ENCODE data around the gene SHQ1.

The SHQ1 gene

DNA sequence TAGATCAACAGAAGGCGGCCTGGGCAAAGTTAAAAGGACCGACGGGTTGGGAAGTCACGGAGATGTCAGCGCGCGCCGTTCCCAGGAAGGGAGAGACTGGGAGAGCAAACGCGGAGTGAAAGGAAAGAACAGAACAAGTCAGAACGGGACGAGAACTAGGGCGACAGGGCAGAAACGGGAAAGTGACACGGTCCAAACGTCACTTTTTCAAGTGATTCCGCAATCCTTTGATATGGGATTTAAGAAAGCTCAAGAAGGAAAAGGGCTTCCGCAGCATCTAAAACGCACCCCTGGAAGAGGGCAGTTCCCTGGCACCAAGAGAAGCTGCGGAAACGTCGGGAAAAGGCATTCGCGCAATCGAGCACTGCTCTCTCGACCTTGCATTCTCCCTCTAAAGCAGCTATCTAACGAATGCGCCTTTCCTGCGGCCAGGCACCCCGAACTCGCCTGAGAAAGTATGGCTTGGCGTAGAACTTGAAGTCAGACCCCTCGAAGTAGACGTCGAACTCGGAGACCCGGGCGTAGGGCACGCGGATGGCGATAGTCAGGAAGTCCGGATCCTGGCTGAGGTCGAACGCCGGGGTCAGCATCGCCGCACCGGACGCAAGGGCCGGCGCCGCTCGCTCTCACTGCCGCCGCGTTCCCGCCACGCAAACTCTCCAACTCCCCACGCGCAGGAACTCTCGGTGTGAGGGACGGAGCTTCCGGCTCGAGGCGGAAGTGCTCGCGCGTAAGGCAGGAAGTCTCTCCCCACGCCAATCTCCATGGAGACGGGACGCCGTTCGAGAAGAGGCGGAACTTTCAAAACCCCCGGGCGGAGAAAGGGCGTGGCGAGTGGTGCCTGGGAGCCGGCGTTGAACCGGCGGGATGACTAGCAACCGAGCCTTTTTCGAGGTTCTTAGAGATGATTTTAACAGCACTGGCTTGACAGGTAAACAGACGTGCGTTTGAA lies at the start of gene SHQ1:
Gene SHQ1, minus strand, starts transcription at position 695 of the 952 bp plus-strand sequence. Its CDS starts 105 bp downstream, at position 590.
- DNase-seq (ENCODE audit: low spot score), result peak; percentile 96

DNA sequence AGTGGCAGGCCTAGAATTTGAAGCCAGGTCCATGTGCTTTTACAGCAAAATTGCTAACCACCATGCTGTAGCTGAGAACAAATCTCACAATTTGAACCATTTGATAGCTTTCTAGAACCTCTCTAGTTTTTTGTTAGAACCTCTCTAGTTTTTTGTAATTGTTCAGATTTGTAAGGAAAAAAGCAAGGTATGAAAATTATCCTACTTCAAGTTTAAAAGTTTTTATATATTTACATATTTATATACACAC lies 49.4 kb upstream of the SHQ1 start:
- no peak for DNase-seq (ENCODE audit: low spot score)

DNA sequence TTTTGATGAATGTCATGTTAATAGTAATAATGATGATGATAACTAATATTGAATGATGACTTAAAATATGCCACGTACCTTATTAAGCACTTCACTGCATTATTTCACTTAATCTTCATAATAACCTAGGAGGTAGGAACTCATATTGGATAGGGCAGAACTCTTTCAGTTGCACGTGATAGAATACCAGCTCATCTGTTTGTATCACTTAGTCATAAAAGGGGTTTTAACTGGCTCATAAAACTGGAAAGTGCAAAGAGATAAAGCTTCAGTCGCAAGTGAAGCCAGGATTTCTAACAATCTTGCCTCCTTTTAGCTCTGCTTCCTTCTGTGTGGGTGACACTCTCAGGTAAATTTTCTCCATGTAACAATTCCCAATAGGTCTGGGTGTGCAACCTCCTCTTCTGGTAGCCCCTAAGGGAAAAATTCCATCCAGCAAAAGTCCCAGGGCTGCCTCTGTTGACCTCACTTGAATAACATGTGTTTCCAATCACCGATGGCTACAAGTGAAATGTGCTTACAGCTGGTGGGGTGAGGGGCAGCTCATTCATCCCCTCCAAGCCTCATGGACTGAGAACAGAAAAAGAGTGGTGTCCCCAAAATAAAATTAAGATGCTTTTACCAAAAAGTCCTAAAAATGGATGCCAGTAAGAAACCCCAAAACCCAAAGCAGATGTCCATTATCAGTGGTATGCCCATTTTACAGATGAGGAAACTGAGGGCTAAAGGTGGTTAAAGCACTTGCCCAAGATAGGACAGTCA lies 48.9 kb upstream of the SHQ1 start:
- peak; percentile 36 for DNase-seq (ENCODE audit: low spot score)

DNA sequence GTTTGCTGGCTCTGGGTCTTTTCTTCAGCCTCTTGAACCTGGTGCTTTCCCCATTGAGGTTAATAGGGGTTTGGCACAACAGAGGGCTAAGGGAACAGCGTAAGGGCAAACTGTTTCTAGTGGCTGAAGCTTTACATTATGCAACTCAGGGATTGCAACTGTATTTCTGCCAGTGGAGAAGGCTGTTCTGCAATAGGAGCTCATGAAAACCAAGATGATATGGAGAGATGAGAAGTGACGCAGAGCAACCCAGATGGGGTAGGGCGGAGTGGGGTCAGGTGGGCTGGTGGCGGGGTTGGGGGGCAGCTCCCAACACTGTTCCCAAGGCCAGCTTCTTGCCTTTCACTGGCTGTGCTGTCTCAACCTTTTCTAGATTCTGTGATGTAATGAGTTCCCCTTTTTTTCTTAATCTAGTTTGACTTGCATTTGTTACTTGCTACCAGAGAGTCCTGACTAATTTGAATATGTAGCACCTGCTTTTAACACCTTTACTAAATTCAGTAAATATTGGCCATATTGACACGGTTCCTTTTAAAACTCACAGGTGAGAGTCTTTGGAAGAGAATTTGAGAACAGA lies 46.8 kb upstream of the SHQ1 start:
- DNase-seq (ENCODE audit: low spot score), result no peak

DNA sequence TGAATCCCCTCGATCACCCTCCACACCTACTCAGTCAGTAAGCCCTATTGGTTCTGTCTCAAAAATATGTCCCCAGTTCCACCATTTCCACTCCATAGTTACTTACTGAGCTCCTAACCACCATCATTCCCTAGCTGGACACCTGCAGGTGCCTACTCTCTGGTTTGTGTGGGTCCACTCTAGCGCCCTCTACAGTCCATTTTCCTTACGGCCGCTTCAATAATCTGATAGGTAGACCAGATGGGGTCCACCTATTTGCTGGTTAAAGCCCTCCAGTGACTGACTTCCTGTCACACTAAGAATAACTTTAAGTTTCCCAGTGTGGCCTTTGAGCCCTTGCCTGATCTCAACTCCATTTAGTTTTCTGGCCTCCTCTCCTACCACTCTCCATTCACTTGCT lies 44.6 kb upstream of the SHQ1 start:
- no peak for DNase-seq (ENCODE audit: low spot score)

DNA sequence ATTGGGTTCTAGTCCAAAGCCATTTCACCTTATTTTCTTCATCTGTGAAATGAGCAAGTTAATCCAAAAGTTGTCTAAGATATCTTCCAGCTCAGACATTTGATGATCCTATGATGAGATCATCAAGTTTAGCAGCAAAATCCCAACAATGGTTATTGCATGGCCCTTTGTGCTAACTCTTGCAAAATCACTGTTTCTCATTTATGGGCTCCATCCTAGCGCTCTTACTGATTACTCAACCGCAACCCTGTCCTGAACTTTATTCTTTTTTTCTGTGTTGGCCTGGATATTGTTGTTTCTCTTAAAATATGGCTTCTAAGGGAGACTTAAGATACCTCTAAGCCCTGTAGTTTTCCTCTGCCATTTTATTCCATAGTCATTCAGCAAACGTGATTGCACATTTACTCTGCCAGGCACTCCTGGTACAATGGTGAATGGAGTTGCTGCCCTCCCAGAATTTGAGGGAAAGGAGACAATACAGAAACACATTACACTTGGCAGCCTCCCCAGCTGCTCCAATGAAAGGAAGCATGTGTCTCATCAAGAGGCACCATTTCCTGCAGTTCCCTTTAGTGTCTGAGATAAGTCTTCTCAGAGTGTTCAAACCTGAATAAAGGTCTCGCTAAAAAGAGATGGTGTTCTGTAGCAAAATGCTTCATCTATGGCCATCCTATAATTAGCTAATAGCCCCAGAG lies 44.0 kb upstream of the SHQ1 start:
- peak; percentile 79 for DNase-seq (ENCODE audit: low spot score)

DNA sequence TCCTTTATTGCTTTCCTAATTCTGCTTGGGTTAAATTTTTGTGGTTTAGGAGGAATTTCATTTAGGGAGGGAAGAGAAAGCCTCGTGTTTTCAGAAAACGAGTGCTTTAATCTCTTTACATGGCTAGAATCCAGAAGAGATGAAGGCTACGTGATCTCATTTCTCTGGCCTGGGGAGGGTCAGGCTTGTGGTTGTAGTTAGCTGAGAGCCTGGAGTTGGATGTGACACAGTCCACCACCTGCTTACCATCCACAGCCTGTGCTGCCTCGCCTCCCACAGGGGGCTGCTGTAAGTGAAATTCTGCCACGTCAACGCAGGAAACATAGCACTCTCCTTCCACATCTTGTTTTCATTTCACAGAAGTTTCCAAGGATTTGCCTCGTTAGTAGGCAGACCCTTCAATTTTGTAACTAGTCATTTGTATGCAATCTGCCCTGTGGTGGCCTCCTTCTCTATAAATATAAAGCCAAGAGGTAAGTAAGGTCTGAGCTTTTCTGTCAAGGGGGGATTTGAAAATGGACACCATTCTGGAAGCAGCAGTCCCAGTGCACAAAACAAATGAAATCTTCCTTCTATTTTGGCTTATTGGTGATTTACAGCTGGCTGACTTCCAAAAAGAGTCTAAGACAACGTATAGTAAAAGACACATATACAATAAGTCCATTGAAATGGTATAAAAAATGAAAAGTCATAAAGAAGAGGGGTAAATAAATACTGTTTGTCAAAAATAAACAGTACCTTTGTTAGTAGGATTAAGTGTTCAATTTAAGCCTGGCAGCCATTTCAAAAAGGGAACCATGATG lies 43.0 kb upstream of the SHQ1 start:
- DNase-seq (ENCODE audit: low spot score), result peak; percentile 85

DNA sequence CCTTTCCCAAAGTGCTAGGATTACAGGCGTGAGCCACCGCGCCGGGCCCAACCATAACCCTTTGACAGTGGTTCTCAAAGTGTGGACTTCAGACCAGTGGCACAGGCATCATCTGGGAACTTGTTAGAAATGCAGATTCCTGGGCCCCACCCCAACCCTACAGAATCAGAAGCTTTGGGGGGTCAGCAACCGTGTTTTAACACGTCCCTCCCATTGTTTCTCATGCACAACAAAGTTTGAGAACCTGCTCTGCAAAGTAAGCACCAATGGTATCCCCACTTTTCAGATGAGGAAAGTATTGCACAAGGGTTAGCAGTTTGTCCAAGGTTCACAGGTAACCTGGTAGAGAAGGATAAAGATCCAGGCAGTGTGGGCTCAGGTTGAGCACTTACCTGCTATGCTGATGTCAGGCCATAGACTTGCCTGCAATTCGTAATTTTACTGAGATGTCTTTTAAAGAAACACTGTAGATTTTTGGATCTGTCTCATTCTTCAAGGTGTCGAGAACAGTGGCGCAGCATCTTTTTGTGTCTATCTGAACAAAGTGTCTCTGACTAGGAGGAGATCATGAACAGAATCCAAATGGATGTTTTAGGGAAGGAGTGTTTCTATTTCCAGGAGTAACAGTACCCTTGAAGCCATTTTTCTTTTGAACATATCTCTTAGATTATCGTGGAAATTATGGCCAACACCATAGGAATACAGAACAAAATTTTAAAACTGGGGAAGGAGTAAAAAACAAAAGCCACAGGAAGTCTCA lies 42.1 kb upstream of the SHQ1 start:
- no peak for DNase-seq (ENCODE audit: low spot score)

DNA sequence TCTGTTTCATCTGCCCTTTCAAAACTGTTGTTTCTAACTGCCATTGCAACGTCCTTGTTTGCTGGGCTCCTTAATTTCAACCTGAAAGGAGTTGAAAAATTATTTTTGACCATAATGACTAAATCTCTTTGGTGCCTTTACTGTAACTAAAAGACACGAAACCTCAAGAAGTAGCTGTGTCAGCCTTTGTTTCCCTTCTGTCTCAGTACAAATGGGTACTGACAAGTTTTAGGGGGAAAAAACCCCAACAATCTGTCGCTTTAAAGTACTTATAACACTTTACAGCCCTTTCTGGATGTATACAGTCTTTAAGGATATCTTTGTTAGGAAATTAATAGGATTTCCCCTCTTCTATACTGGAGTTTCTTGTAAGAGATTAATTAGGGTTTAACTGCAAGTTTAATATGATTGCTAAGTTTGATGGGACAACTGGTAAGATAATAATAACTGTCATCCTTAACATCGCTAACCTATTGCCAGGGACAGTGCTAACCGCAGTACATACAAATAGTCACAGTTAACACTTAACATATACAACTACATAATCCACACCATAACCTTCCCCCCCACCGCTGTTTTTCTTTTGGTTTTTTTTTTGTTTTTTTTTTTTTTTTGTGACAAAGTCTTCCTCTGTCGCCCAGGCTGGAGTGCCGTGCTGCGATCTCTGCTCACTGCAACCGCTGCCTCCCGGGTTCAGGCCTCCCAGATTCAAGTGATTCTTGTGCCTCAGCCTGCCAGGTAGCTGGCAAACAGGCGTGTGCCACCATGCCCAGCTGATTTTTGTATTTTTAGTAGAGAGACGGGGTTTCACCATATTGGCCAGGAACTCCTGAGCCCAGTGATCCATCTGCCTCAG lies 41.3 kb upstream of the SHQ1 start:
- no peak for DNase-seq (ENCODE audit: low spot score)

DNA sequence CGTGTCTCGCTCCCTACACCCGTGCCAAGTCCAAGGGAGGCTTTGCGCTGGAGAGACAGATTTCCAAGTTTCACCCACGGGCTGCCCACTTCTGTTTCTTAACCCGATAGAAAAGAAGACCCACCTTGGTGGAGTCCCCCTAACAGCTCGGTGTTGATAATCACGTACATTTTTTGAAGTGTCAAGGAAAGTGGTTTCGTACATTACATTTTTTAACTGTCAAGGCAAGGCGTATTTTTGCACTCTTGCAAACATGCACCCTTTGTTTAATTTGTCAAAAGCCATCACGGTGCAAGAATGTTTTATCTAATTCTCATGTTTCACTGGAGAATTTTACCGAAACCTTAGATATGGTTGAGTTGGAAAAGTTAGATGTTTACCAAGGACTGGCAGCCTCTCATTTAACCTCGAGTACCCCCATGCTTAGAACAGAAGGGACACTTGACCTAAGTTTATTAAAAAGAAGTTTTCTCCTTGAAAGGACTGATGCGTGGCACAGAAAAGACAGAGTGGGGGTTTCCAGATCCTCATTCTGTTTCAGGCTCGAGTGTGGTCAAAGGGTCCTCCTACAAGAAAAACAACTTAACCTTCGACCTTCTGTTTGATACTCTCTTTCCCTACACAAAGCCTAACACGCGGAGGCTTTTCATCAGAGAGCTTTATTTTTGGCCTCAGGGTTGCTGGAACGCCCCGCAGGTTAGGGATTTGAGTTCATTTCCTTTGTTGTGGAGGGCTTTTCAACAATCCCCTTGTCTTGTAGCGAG lies 40.5 kb upstream of the SHQ1 start:
- no peak for DNase-seq (ENCODE audit: low spot score)

DNA sequence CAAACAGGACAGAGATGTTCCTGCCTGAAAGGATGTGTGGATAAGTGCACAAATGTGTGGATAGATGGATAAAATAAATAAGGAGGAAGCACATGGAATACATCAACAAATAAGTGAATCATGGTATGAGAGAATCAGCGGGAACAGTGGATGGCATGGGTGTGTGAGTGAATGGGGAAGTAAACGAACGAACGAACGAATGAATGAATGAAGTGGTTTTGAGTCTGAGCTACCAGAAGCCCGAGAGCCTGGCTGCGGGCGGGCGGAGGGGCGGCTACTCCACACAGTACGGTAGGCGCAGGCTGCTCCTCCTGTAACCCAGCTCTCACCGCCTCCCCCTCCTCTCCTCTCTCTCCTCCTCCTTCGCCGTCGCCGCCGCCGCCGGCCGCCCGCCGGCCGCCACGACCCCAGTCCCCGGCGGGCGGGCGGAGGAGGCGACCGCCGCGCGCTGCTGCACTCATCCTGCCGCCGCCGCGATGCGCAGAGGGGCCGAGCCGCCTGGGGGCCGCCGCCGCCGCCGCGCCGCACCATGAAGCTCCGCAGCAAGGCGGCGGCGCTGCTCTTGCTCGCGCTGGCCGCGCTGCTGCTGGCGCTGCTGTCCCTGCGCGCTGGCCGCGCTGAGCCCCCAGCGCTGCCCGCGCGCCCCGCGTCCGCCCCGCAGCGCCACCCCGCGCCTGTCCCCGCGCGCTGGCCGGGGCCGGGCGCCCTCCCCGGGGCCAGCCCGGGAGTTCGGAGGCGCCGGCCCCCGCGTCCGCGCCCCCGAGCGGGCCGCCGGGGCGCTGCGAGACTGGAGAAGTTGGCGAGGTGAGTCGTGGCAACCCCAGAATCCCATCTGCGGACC lies 39.7 kb upstream of the SHQ1 start, which contains the start of gene GXYLT2:
Gene GXYLT2, plus strand, starts transcription at position 342 of the 841 bp plus-strand sequence. Its CDS starts 188 bp downstream, at position 530.
- peak; percentile 70 for DNase-seq (ENCODE audit: low spot score)

DNA sequence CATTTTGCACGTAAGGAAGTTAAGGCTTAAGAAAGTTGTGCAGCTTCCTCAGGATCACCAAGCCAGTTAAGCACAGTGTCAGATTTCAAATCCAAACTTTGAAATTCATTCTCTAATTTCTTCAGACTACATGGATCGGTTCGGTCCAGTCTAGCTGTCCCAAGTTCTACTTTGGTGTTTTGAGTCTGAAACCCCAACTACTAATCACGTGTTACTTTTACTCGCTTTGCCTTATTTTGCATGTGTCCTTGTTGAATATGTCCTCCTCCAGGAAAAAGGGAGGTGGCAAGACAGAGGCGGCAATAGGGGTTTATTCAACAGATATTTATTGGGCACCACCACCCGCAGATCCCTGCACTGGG lies 39.1 kb upstream of the SHQ1 start:
- DNase-seq (ENCODE audit: low spot score), result no peak

DNA sequence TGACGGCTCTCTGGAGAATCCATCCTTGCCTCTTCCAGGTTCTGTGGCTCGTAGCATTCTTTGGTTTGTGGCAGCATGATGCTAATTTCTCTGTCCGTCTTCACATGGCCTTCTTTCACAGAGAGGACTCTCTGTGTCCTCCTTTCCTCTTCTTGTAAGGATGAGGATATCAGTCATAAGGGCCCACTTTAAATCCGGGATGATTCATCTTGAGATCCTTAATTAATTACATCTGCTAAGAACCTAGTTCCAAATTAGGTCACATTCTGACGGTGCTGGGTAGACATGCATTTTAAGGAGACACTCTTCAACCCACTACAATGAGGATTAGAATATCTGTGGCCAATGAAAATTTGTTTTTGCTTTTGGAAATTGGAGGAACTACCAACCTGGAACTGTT lies 23.9 kb upstream of the SHQ1 start:
- peak; percentile 76 for DNase-seq (ENCODE audit: low spot score)

DNA sequence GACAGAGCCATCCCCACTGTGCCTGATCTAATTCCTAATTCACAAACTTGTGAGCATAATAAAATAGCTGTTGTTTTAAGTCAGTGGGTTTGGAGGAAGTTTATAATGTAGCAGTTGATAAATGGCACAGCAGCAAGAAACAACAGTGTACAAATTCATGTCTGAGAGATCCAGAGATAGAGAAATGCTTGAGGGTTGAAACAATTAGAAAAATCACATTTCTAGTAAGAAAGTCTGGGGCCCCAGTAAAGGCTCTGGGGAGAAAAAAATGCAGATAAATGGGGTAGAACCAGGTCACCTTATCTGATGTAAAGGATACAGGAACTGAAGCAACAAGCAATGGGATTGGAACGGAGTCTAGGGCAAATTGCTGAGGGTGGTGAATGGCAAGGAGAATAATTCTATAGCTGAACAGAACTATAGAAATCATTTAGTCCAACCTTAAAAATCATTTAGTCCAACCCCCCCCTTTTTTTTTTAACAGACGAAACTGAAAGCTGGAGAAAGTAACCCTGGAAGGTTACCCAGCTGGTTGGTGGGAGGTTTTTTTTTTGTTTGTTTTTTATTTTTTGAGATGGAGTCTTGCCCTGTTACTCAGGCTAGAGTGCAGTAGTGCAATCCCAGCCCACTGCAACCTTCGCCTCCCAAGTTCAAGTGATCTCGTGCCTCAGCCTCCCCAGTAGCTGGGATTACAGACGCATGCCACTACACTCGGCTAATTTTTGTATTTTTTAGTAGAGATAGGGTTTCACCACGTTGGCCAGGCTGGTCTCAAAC lies 14.3 kb upstream of the SHQ1 start:
- no peak for DNase-seq (ENCODE audit: low spot score)

DNA sequence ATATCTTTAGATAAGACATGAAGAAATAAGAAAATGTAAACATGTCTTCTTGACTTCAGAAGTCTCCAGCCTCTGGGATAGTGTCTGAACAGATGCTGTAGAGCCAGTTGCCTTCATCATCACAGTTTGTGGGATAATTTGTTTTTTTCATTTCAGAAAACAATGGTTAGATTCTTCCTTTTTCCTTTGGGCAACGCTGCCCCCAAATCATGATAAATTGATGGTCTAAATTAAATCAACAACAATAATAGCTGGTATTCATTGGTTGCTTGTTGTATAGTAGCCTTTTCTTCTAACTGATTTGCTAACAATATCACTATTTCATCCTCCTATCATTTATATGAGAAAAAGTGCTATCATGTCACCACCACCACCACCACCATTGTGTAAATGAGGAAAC lies 12.6 kb upstream of the SHQ1 start:
- no peak for DNase-seq (ENCODE audit: low spot score)

DNA sequence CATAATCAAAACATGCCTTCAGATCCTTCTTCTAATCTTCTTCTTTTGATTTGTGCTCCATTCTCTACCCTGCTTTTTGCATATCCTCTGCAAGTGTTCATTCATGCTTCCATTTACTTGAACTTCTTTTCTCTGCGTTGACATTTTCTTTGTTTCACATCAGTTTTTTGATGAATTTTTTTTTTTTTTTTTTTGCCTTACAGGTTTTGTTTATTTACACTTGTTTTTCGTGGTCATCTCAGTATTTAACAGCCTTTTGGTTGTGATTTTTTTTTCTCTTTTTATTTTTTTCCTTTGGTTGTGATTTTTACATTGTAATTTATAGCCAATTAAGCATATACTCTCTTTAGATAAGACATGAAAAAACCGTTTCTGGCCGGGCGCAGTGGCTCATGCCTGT lies 11.8 kb upstream of the SHQ1 start:
- DNase-seq (ENCODE audit: low spot score), result no peak

DNA sequence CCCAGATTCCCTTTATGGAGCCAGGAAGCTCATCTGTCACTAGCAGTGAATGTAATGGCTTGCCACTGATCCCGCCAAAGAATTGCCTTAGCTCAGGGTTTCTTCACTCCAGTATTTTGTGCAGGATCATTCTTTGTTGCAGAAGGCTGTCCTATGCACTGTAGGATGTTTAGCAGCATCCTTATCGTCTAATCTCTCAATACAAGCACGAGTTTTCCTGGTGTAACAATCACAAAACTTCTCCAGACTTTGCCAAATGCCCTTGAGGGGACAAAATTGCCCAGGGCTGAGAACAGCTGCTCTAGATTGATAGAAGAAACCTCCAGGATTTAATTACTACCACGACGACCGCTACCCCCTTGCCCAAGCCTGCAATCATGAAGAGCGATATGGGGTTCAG lies 6.8 kb upstream of the SHQ1 start:
- no peak for DNase-seq (ENCODE audit: low spot score)
